Keratinocyte (primary cell): ENCODE results near the gene TRIP6. TPM values are rescaled to one million over a fixed set of nuclear protein-coding genes. Genes with fewer than 3 reads are reported as not detected.
"Not testable (repeated sequence)": the region's sequence is repeated elsewhere in the genome, so short reads cannot be mapped to it uniquely, and the experiment has no call there.

Experiments
- DNase-seq: peaks from one replicate; pipeline ENCODE4 v3.0.0-alpha.2; 2011; ENCODE audit warnings: low read depth, missing footprints, low spot score
- FAIRE-seq: peaks from 2 replicates; lab custom pipeline; 2011; peaks lifted over from hg19 to GRCh38; lab: Jason Lieb, UNC
- H2AFZ ChIP-seq: 2 replicates; pipeline ENCODE4 v1.6.0; 2012; ENCODE audit warnings: low read length, control low read depth, inconsistent platforms; ENCODE audit not compliant: control insufficient read depth
- H3K27ac ChIP-seq: 2 replicates; pipeline ENCODE4 v1.5.1; 2011; ENCODE audit warnings: low read length; ENCODE audit not compliant: control insufficient read depth, insufficient read depth
- H3K27me3 ChIP-seq: 3 replicates; pipeline ENCODE4 v1.6.0; 2011; ENCODE audit warnings: low read length; ENCODE audit not compliant: control insufficient read depth, insufficient read depth; ENCODE audit errors: extremely low read depth
- H3K36me3 ChIP-seq, 2 experiments: 2 replicates in 1 of 2; 3 replicates in 1 of 2; pipeline ENCODE4 v1.5.1; 2011; ENCODE audit warnings: low read length in 2 of 2, mild to moderate bottlenecking in 1 of 2; ENCODE audit not compliant: control insufficient read depth in 2 of 2, insufficient read depth in 2 of 2; ENCODE audit errors: extremely low read depth in 1 of 2
- H3K4me1 ChIP-seq: 3 replicates; pipeline ENCODE4 v1.5.1; 2011; ENCODE audit warnings: low read length; ENCODE audit not compliant: control insufficient read depth, insufficient read depth; ENCODE audit errors: extremely low read depth
- H3K4me2 ChIP-seq: 3 replicates; pipeline ENCODE4 v1.6.0; 2011; ENCODE audit warnings: low read depth, low read length; ENCODE audit not compliant: control insufficient read depth, insufficient read depth; ENCODE audit errors: extremely low read depth
- H3K4me3 ChIP-seq, 3 experiments: fragments of 200-600 bp in 1 of 3; sonication (generic) in 1 of 3; 2 replicates in 2 of 3; 3 replicates in 1 of 3; pipeline ENCODE4 v1.5.1; 2011 to 2016; ENCODE audit warnings: low read length in 3 of 3, mild to moderate bottlenecking in 3 of 3, control low read depth in 2 of 3, inconsistent platforms in 1 of 3, low read depth in 1 of 3, mixed read lengths in 1 of 3, mixed run types in 1 of 3, moderate library complexity in 1 of 3; ENCODE audit not compliant: control insufficient read depth in 2 of 3, insufficient read depth in 2 of 3; ENCODE audit errors: extremely low read depth in 1 of 3
- H3K79me2 ChIP-seq: 2 replicates; pipeline ENCODE4 v1.6.0; 2012; ENCODE audit warnings: low read length; ENCODE audit not compliant: control insufficient read depth, insufficient read depth
- H3K9ac ChIP-seq: 3 replicates; pipeline ENCODE4 v1.6.0; 2011; ENCODE audit warnings: low read length; ENCODE audit not compliant: control insufficient read depth, insufficient read depth; ENCODE audit errors: extremely low read depth
- H3K9me1 ChIP-seq: 3 replicates; pipeline ENCODE4 v1.6.0; 2011; ENCODE audit warnings: low read length; ENCODE audit not compliant: control insufficient read depth, insufficient read depth; ENCODE audit errors: extremely low read depth
- H3K9me3 ChIP-seq: 2 replicates; pipeline ENCODE4 v1.5.1; 2012; ENCODE audit warnings: low read depth, low read length; ENCODE audit not compliant: control insufficient read depth
- H4K20me1 ChIP-seq: 3 replicates; pipeline ENCODE4 v1.6.0; 2011; ENCODE audit warnings: low read length; ENCODE audit not compliant: control insufficient read depth, insufficient read depth; ENCODE audit errors: extremely low read depth
- EZH2 ChIP-seq: IDR thresholded peaks from one replicate; pipeline ENCODE4 v1.6.1; 2012; ENCODE audit warnings: inconsistent platforms, mild to moderate bottlenecking, low read length, moderate library complexity
- dilution Hi-C: fragments of 300-500 bp; cut with MboI; formaldehyde crosslinking; loops from one replicate; pipeline ENCODE4 v1.7.0; 2020; ENCODE audit warnings: low sequenced_read_pairs; ENCODE audit not compliant: extremely low pct_ligation_motif_present
- polyA plus RNA-seq, 5 experiments: library from polyadenylated mRNA; depleted of rRNA in 3 of 5; stranded (reverse) in 3 of 5; stranded (forward) in 1 of 5; unstranded in 1 of 5; fragments of >200 nt; gene quantifications; 1 replicate in 1 of 5; 2 replicates in 3 of 5; 3 replicates in 1 of 5; pipeline versions ENCODE4 v1.2.1 to v1.2.3, GENCODE V29; 2011 to 2012; ENCODE audit warnings: missing spikeins in 2 of 5, low read depth in 1 of 5, low replicate concordance in 1 of 5
- TF ChIP-seq, protein P1 (sequence below), 3 experiments: IDR thresholded peaks in 1 of 3; conservative IDR thresholded peaks in 1 of 3; optimal IDR thresholded peaks in 1 of 3; 2 replicates in 2 of 3; 3 replicates in 1 of 3; pipeline versions ENCODE3 to v1.5.1; 2011; ENCODE audit warnings: low read length in 3 of 3, mild to moderate bottlenecking in 3 of 3, moderate library complexity in 2 of 3, control low read depth in 1 of 3, inconsistent platforms in 1 of 3; ENCODE audit not compliant: insufficient read depth in 2 of 3; ENCODE audit errors: extremely low read depth in 1 of 3

The TRIP6 gene
- polyA plus RNA-seq, 1 donor (not counting 4 experiments of a cell fraction or from before 2014, with no cell fraction given), result 83.8 TPM

DNA sequence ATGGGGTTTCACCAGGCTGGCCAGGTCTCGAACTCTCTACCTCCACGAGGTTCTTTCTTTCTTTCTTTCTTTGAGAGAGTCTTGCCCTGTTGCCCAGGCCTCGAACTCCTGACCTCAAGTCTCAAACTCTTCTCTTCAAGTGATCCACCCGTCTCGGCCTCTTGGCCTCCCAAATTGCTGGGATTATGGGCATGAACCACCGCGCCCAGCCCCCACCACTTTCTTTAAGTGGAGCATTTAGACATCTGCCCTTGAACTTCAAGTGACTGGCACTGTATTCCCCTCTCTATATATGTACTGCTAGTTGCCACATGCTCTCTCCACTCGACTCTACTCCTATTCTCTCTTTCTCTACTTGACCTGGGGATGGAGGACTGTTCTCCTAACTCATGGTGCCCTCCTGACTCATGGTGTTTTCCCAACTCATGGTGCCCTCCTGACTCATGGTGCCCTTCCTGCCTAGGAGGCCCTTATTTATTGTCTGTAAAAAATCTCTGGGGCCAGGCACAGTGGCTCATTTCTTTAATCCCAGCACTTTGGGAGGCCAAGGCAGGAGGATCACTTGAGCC lies 47.8 kb downstream of the TRIP6 start:
- H3K4me3 ChIP-seq, result no peak overlapping the region
- no peaks in the 10 kb centered on the region for H3K9me1 ChIP-seq
- DNase-seq (no peak), FAIRE-seq (no peak)
- no peaks in the 10 kb centered on the region for H3K79me2 ChIP-seq
- H3K4me2 ChIP-seq, result no peak overlapping the region
- H3K36me3 ChIP-seq, result no peaks in the 10 kb centered on the region
- no peaks in the 10 kb centered on the region for H3K27me3 ChIP-seq
- dilution Hi-C loops, result no loop called here
- no peaks in the 10 kb centered on the region for H4K20me1 ChIP-seq
- H2AFZ ChIP-seq, result no peak overlapping the region
- TF ChIP-seq EZH2, result no peak
- TF ChIP-seq, protein P1, sequence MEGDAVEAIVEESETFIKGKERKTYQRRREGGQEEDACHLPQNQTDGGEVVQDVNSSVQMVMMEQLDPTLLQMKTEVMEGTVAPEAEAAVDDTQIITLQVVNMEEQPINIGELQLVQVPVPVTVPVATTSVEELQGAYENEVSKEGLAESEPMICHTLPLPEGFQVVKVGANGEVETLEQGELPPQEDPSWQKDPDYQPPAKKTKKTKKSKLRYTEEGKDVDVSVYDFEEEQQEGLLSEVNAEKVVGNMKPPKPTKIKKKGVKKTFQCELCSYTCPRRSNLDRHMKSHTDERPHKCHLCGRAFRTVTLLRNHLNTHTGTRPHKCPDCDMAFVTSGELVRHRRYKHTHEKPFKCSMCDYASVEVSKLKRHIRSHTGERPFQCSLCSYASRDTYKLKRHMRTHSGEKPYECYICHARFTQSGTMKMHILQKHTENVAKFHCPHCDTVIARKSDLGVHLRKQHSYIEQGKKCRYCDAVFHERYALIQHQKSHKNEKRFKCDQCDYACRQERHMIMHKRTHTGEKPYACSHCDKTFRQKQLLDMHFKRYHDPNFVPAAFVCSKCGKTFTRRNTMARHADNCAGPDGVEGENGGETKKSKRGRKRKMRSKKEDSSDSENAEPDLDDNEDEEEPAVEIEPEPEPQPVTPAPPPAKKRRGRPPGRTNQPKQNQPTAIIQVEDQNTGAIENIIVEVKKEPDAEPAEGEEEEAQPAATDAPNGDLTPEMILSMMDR (optimal IDR thresholded peaks at IDR 0.05 in 1 of 3, IDR thresholded peaks at IDR 0.05 in 1 of 3, conservative IDR thresholded peaks at IDR 0.05 in 1 of 3; ENCODE audit: extremely low read depth in 1 of 3, insufficient read depth in 2 of 3, low read length in 3 of 3), result no peak
- no peak overlapping the region for H3K9ac ChIP-seq
- no peaks in the 10 kb centered on the region for H3K9me3 ChIP-seq
- H3K4me1 ChIP-seq, result peaks cover 4% of the 10 kb centered on the region
- no peak overlapping the region for H3K27ac ChIP-seq

DNA sequence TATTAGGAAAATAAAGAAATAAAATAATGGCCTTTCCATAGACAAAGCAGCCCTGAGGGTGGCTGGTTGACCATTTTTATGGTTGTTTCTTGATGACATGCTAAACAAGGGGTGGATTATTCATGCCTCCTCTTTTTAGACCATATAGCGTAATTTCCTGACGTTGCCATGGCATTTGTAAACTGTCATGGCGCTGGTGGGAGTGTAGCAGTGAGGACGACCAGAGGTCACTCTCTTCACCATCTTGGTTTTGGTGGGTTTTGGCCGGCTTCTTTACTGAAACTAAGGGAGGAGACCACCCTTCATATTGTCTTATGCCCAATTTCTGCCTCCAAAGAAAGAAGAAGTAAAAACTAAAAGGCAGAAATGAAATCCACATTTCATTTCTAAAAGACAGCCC lies 52.1 kb downstream of the TRIP6 start:
- FAIRE-seq, H4K20me1 ChIP-seq, H3K27me3 ChIP-seq, H3K4me1 ChIP-seq, H3K4me2 ChIP-seq, H3K9me1 ChIP-seq, H3K9ac ChIP-seq, H3K9me3 ChIP-seq, H3K79me2 ChIP-seq, DNase-seq, H3K27ac ChIP-seq, H3K4me3 ChIP-seq, H3K36me3 ChIP-seq, dilution Hi-C loops, H2AFZ ChIP-seq: not testable (repeated sequence)

DNA sequence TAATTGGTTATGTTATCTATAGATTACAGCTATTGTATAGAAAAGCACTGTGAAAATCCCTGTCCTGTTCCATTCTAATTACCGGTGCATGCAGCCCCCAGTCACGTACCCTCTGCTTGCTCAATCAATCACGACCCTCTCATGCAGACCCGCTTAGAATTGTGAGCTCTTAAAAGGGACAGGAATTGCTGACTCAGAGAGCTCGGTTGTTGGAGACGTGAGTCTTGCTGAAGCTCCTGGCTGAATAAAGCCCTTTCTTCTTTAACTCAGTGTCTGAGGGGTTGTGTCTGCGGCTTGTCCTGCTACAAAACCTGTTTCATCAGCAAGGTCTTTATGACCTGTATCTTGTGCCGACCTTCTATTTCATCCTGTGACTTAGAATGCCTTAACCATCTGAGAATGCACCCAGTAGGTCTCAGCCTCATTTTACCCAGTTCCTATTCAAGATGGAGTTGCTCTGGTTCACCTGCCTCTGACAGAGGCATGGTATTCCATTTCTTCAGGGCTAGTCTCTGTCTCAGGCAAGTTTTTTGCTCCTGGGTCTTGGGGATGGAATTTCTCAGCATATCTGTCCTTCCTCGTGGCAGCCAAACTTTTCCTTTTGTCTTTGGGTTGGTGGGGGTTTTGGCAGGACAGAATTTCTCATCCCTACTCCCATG lies 52.7 kb downstream of the TRIP6 start:
- H3K36me3 ChIP-seq, DNase-seq, H2AFZ ChIP-seq, dilution Hi-C loops, H3K27me3 ChIP-seq, H3K4me1 ChIP-seq, H3K9me3 ChIP-seq, FAIRE-seq, H3K4me2 ChIP-seq, H3K79me2 ChIP-seq, H3K4me3 ChIP-seq, H3K9ac ChIP-seq, H4K20me1 ChIP-seq, H3K27ac ChIP-seq, H3K9me1 ChIP-seq: not testable (repeated sequence)
